ENCODE results near the gene TSR1. TPM values are rescaled to one million over a fixed set of nuclear protein-coding genes. Genes with fewer than 3 reads are reported as not detected.

TSR1 gene
- total and polyA plus RNA-seq, 9 of the 15 experiments (the other 6 are each of a cell fraction or from before 2014, with no cell fraction given) = 16.4 to 87.5 (median 55.2) TPM

GRCh38 chr17:2282297-2282873 lies 53.9 kb downstream of the TSR1 start (continued):
- TF ChIP-seq CTCF (IDR thresholded peaks at IDR 0.05 in 2 of 3, conservative IDR thresholded peaks at IDR 0.05 in 1 of 3; ENCODE audit: insufficient read depth in 2 of 3, low read depth in 1 of 3, low read length in 3 of 3) (peak; percentile 42 to 59 (median 45); a peak in 3 of 6 replicates), IRF2 (CRISPR knock-in tag; IDR thresholded peaks at IDR 0.05) (no peak), HMGN3 (IDR thresholded peaks at IDR 0.05; ENCODE audit: borderline replicate concordance, extremely low read depth, insufficient read length, low read depth, low read length) (no peak), ZNF589 (CRISPR knock-in tag; IDR thresholded peaks at IDR 0.05; ENCODE audit: low read depth) (peak; percentile 90), ZNF175 (CRISPR knock-in tag; IDR thresholded peaks at IDR 0.05; ENCODE audit: low read depth) (0 out of 2 replicates have a peak, but pooled peaks have one; percentile 45), AFF1 (IDR thresholded peaks at IDR 0.05; ENCODE audit: low read depth in 1 of 2, partially characterized antibody in 2 of 2) (no peak), CXXC5 (CRISPR knock-in tag; IDR thresholded peaks at IDR 0.05) (peak; percentile 43; the same call in 1 of the 2 replicates), MEF2A (IDR thresholded peaks at IDR 0.05; ENCODE audit: control insufficient read depth, low read depth, low read length) (no peak), SRSF3 (IDR thresholded peaks at IDR 0.05; ENCODE audit: insufficient read depth, low read length) (no peak), CREB3 (tag; conservative IDR thresholded peaks at IDR 0.05; ENCODE audit: low read depth) (no peak), TBL1XR1 (IDR thresholded peaks at IDR 0.05; ENCODE audit: low read length in 2 of 2) (no peak), ARID2 (IDR thresholded peaks at IDR 0.05) (no peak), MAFF (IDR thresholded peaks at IDR 0.05; ENCODE audit: low read length) (no peak), EZH2 (IDR thresholded peaks at IDR 0.05; ENCODE audit: borderline replicate concordance, low read depth, low read length) (no peak), KLF1 (tag; IDR thresholded peaks at IDR 0.05) (no peak)
